Endothelial cell of umbilical vein (primary cell): Measurements from ENCODE around the gene FKBP8. TPM values are rescaled to one million over a fixed set of nuclear protein-coding genes. Genes with fewer than 3 reads are reported as not detected.
A peak's percentile ranks its signal among the peaks of the same experiment; 100 is the strongest.

Experiments used
- BruUV-seq: library from RNA; stranded (reverse); fragments of 400-500 nt; replicated peaks from 2 replicates; lab custom pipeline; 2021; lab: Mats Ljungman, UMichigan
- CTCF ChIA-PET: fragments of 300-600, 350-600 bp; sonication (Branson Sonifier 250); formaldehyde crosslinking; loops from one replicate; lab custom pipeline; 2021; ENCODE audit warnings: antibody characterized with exemption, inconsistent platforms; lab: Charles Lee
- POLR2A ChIA-PET: fragments of 300-600, 350-600 bp; sonication (Branson Sonifier 250); formaldehyde crosslinking; loops from one replicate; lab custom pipeline; 2021; ENCODE audit warnings: antibody characterized with exemption, inconsistent platforms; lab: Charles Lee
- DNase-seq: peaks from one replicate; pipeline ENCODE4 v3.0.0-alpha.2; 2011; ENCODE audit warnings: low read depth, low spot score
- FAIRE-seq: peaks from 2 replicates; lab custom pipeline; 2011; peaks lifted over from hg19 to GRCh38; lab: Jason Lieb, UNC
- H2AFZ ChIP-seq: 2 replicates; pipeline ENCODE4 v1.6.0; 2012; ENCODE audit warnings: low read depth, low read length, control low read depth, inconsistent platforms
- H3K27ac ChIP-seq: 2 replicates; pipeline ENCODE4 v1.5.1; 2011; ENCODE audit warnings: low read depth, mild to moderate bottlenecking, control low read depth, low read length, moderate library complexity; ENCODE audit not compliant: insufficient read depth
- H3K27me3 ChIP-seq, 2 experiments: 2 replicates each; pipeline versions ENCODE4 v1.6.0 to v1.6.1; 2011; ENCODE audit warnings: low read length in 2 of 2, mixed read lengths in 1 of 2; ENCODE audit not compliant: control insufficient read depth in 2 of 2, insufficient read depth in 2 of 2
- H3K36me3 ChIP-seq, 2 experiments: 2 replicates in 1 of 2; 3 replicates in 1 of 2; pipeline ENCODE4 v1.5.1; 2011; ENCODE audit warnings: low read length in 2 of 2, mild to moderate bottlenecking in 1 of 2, moderate library complexity in 1 of 2; ENCODE audit not compliant: control insufficient read depth in 2 of 2, insufficient read depth in 2 of 2; ENCODE audit errors: extremely low read depth in 1 of 2
- H3K4me1 ChIP-seq: 3 replicates; pipeline ENCODE4 v1.5.1; 2011; ENCODE audit warnings: mild to moderate bottlenecking, low read length; ENCODE audit not compliant: control insufficient read depth, insufficient read depth; ENCODE audit errors: extremely low read depth
- H3K4me2 ChIP-seq: 2 replicates; pipeline ENCODE4 v1.6.1; 2011; ENCODE audit warnings: low read length, control low read depth, mixed read lengths; ENCODE audit not compliant: insufficient read depth
- H3K4me3 ChIP-seq, 3 experiments: fragments of 200-600 bp in 1 of 3; sonication (generic), shearing (Covaris generic) in 1 of 3; replicated peaks in 1 of 3; 2 replicates each; pipeline ENCODE4 v1.5.1; 2011 to 2016; ENCODE audit warnings: control low read depth in 3 of 3, low read length in 3 of 3, mild to moderate bottlenecking in 2 of 3, inconsistent platforms in 1 of 3, low read depth in 1 of 3, moderate library complexity in 1 of 3; ENCODE audit not compliant: insufficient read depth in 1 of 3
- H3K79me2 ChIP-seq: 2 replicates; pipeline ENCODE4 v1.6.0; 2012; ENCODE audit warnings: low read length, inconsistent platforms; ENCODE audit not compliant: control insufficient read depth, insufficient read depth
- H3K9ac ChIP-seq: replicated peaks from 2 replicates; pipeline ENCODE3; 2011; ENCODE audit warnings: low read length, control low read depth; ENCODE audit not compliant: insufficient read depth; ENCODE audit errors: extremely low read depth
- H3K9me1 ChIP-seq: replicated peaks from 3 replicates; pipeline ENCODE4 v1.6.0; 2011; ENCODE audit warnings: mild to moderate bottlenecking, low read length; ENCODE audit not compliant: control insufficient read depth, insufficient read depth; ENCODE audit errors: extremely low read depth
- H3K9me3 ChIP-seq: replicated peaks from 2 replicates; pipeline ENCODE4 v1.5.1; 2012; ENCODE audit warnings: low read length, inconsistent platforms; ENCODE audit not compliant: control insufficient read depth, insufficient read depth
- H4K20me1 ChIP-seq: replicated peaks from 2 replicates; pipeline ENCODE3; 2011; ENCODE audit warnings: mild to moderate bottlenecking, low read length; ENCODE audit not compliant: control insufficient read depth, insufficient read depth; ENCODE audit errors: extremely low read depth
- FOS ChIP-seq: IDR thresholded peaks from 2 replicates; pipeline ENCODE4 v1.6.1; 2011; ENCODE audit warnings: mild to moderate bottlenecking, low read length, moderate library complexity, borderline replicate concordance; ENCODE audit not compliant: insufficient read depth
- MYC ChIP-seq: IDR thresholded peaks from one replicate; pipeline ENCODE4 v1.6.1; 2011; ENCODE audit warnings: mild to moderate bottlenecking, low read depth, low read length
- POLR2A ChIP-seq: IDR thresholded peaks from 2 replicates; pipeline ENCODE4 v1.6.1; 2012; ENCODE audit warnings: low read depth, mild to moderate bottlenecking, control low read depth, low read length
- POLR2AphosphoS5 ChIP-seq: IDR thresholded peaks from 2 replicates; pipeline ENCODE4 v1.6.1; 2012; ENCODE audit warnings: low read depth, mild to moderate bottlenecking, control low read depth, low read length, moderate library complexity; ENCODE audit not compliant: insufficient read depth
- dilution Hi-C: fragments of 300-500 bp; cut with MboI; formaldehyde crosslinking; loops from one replicate; pipeline ENCODE4 v1.15.0; 2019; ENCODE audit warnings: low sequenced_read_pairs; ENCODE audit not compliant: extremely low pct_ligation_motif_present
- intact Hi-C: fragments of 100-400 bp; cut with micrococcal nuclease; formaldehyde crosslinking; loops from one replicate; pipeline ENCODE4 v1.10.0; 2022
- polyA plus RNA-seq, 4 experiments: library from polyadenylated mRNA; depleted of rRNA in 3 of 4; stranded (reverse) in 3 of 4; unstranded in 1 of 4; fragments of >200 nt; gene quantifications; 2 replicates each; pipeline versions ENCODE4 v1.2.1 to v1.2.3, GENCODE V29; 2011 to 2012; ENCODE audit warnings: missing spikeins in 1 of 4
- total RNA-seq: library from RNA; stranded (reverse); gene quantifications from 2 replicates; pipeline ENCODE4 v1.2.3, GENCODE V29; 2021
- TF ChIP-seq, protein P1 (sequence below): IDR thresholded peaks from 2 replicates; pipeline ENCODE4 v1.6.1; 2011; ENCODE audit not compliant: insufficient read depth, insufficient read length
- TF ChIP-seq, protein P2 (sequence below), 2 donors: IDR thresholded peaks; 1 replicate in 1 of 2; 2 replicates in 1 of 2; pipeline ENCODE4 v1.5.1; 2011; ENCODE audit warnings: low read length in 2 of 2, mild to moderate bottlenecking in 2 of 2, moderate library complexity in 2 of 2, control low read depth in 1 of 2, inconsistent platforms in 1 of 2, low read depth in 1 of 2; ENCODE audit not compliant: insufficient read depth in 1 of 2; ENCODE audit errors: extremely low read depth in 1 of 2

The FKBP8 gene
- total and polyA plus RNA-seq, 2 donors (not counting 3 experiments of a cell fraction or from before 2014, with no cell fraction given) = 150 to 173 TPM

DNA sequence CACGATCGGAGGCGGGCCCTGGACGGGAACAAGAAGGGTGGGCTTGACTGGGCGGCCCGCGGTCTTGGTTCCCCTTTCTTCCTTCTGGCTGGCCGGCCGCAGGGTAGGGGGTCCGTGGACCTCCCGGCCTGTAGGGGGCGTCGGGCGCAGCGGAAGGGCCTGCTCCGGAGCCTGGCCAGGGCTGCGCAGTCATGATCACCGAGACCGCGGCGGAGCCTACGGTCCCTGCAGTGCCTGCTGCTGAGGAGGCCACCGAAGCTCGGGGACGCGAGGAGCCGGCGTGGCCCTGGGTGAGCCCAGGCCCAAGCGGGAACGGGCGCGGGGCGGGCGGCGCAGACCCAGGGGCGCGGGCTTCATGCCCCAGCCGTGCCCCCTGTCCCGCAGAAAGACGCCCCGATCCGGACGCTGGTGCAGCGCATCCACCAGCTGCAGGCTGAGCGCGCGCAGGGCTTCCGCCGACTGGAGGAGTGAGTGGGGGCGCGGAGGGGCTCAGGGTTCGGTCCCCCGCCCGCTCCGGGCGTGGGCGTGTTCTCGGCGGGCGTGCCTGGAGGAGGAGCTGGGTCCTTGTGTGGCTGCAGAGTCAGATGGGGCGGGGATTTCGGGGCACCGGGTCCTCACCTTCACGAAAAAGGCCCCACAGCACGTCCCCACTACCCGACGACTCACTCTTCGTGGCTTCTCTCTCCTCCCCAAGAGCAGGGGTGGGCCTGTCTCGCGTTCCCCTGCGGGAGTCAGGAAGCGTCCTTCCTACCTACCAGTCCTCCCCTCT lies 45.4 kb upstream of the FKBP8 start, which contains the start of gene REX1BD:
Gene REX1BD (plus strand): TSS at position 188 of the 769 bp plus-strand sequence. CDS start 4 bp downstream, at position 192.
- Histone ChIP-seq H3K4me1 (peaks cover 15% of the 10 kb centered on the region), H3K4me3 (peak within 1 kb of the TSS; percentile 32 to 78 (median 65)), H3K4me2 (peak within 1 kb of the TSS; percentile 68), H3K27ac (peak within 1 kb of the TSS; percentile 16), H3K79me2 (no peaks in the 10 kb centered on the region), H2AFZ (peak within 1 kb of the TSS; percentile 92), H3K36me3 (peaks cover 0 to 2% of the 10 kb centered on the region in 2 experiments), H4K20me1 (no peaks in the 10 kb centered on the region), H3K9ac (peak within 1 kb of the TSS; percentile 56), H3K9me1 (no peaks in the 10 kb centered on the region), H3K27me3 (no peaks in the 10 kb centered on the region), H3K9me3 (no peaks in the 10 kb centered on the region)
- ChIA-PET CTCF (interaction anchor here (0.6 to 3.4 kb wide), 36 partner anchors 9 to 331 kb away, joined by 3 to 24 read pairs (median 4); partner anchors contain the start of genes COPE, DDX49, ELL and KXD1), POLR2A (interaction anchor here (0.7 to 1.4 kb wide), 4 partner anchors 17 to 69 kb away, joined by 3 to 5 read pairs (median 3); partner anchors contain the start of gene UBA52)
- intact Hi-C loops = loop anchor here (1.0 kb wide), 3 partner anchors 17 to 66 kb away; partner anchors contain the start of genes ELL and UBA52
- dilution Hi-C loops = no loop called here
- TF ChIP-seq, protein P1, sequence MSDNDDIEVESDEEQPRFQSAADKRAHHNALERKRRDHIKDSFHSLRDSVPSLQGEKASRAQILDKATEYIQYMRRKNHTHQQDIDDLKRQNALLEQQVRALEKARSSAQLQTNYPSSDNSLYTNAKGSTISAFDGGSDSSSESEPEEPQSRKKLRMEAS = no peak
- TF ChIP-seq MYC (no peak), FOS (no peak), POLR2AphosphoS5 (peak; percentile 90), POLR2A (peak; percentile 87)
- TF ChIP-seq, protein P2, sequence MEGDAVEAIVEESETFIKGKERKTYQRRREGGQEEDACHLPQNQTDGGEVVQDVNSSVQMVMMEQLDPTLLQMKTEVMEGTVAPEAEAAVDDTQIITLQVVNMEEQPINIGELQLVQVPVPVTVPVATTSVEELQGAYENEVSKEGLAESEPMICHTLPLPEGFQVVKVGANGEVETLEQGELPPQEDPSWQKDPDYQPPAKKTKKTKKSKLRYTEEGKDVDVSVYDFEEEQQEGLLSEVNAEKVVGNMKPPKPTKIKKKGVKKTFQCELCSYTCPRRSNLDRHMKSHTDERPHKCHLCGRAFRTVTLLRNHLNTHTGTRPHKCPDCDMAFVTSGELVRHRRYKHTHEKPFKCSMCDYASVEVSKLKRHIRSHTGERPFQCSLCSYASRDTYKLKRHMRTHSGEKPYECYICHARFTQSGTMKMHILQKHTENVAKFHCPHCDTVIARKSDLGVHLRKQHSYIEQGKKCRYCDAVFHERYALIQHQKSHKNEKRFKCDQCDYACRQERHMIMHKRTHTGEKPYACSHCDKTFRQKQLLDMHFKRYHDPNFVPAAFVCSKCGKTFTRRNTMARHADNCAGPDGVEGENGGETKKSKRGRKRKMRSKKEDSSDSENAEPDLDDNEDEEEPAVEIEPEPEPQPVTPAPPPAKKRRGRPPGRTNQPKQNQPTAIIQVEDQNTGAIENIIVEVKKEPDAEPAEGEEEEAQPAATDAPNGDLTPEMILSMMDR (IDR thresholded peaks at IDR 0.05; ENCODE audit: extremely low read depth in 1 of 2, insufficient read depth in 1 of 2, low read depth in 1 of 2, low read length in 2 of 2) = peak; percentile 95 to 96
- peak; percentile 85 for DNase-seq
- no TSS peak for BruUV-seq
- peak; percentile 87 for FAIRE-seq
